ENCODE results near the gene SUOX.
A peak's percentile ranks its signal among the peaks of the same experiment; 100 is the strongest.

SUOX gene

DNA sequence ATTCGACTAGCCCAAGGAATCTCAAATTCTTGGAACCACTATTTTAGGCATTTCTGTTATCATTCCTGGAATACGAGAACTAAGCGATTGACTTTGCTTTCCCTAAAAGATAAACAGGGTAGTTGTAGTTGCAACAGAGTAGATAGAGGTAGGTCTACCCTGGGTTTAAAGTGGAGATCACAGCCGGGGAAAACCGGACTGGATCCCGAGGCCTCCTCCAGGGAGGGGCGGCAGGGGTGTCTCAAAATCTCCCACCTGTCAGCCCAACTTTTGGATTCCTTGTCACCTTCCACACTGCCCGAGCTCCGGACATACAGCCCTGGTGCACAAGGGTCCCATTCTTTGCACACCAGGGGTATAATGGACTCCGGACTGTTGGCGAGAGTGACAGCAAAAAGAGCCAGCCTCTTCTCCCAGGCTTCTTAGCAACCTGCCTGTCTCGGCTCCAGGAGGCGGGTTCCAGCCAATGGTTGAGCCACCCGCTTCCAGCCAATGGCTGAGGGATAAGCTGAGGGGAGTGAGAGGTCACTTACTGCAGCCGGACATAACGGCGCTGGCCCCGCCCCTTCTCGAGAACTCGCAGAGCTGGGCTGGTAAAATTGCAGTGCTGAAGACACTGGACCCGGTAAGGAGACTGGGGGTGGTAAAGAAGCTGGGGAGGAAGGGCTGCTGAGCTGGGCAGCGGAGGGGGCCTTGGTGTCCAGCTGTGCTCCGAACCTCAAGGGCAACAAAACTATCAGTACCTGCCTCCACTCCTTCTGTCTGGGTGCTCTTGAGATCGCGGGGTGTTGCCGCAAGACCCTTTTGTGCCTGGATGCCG, at the start of gene SUOX:
TSS of gene SUOX (plus strand) at position 562 of the 820 bp plus-strand sequence. CDS start 4,946 bp downstream, outside the sequence.
- peak; percentile 80 for DNase-seq (ENCODE audit: low spot score)
- peak within 1 kb of the TSS; percentile 57 for H3K27ac Mint-ChIP-seq
- no peaks in the 10 kb centered on the region for H3K27me3 Mint-ChIP-seq (ENCODE audit: low read depth)
- peak within 1 kb of the TSS; percentile 87 for H3K4me3 Mint-ChIP-seq
- H3K36me3 Mint-ChIP-seq (ENCODE audit: low read depth) = peaks cover 26% of the 10 kb centered on the region
- no peaks in the 10 kb centered on the region for H3K9me3 Mint-ChIP-seq
- H3K4me1 Mint-ChIP-seq (ENCODE audit: low read depth) = peaks cover 32% of the 10 kb centered on the region

- no peaks in the 10 kb centered on the region for H3K4me1 Mint-ChIP-seq (ENCODE audit: low read depth)
- H3K9me3 Mint-ChIP-seq = no peaks in the 10 kb centered on the region
- DNase-seq (ENCODE audit: low spot score) = no peak
- no peaks in the 10 kb centered on the region for H3K27me3 Mint-ChIP-seq (ENCODE audit: low read depth)
- H3K36me3 Mint-ChIP-seq (ENCODE audit: low read depth) = peaks cover 45% of the 10 kb centered on the region
- no peak overlapping the region for H3K27ac Mint-ChIP-seq
- H3K4me3 Mint-ChIP-seq = no peak overlapping the region
These were observed 41.7 kb upstream of the SUOX start for GRCh38 chr12:55955344-55955743.

DNA sequence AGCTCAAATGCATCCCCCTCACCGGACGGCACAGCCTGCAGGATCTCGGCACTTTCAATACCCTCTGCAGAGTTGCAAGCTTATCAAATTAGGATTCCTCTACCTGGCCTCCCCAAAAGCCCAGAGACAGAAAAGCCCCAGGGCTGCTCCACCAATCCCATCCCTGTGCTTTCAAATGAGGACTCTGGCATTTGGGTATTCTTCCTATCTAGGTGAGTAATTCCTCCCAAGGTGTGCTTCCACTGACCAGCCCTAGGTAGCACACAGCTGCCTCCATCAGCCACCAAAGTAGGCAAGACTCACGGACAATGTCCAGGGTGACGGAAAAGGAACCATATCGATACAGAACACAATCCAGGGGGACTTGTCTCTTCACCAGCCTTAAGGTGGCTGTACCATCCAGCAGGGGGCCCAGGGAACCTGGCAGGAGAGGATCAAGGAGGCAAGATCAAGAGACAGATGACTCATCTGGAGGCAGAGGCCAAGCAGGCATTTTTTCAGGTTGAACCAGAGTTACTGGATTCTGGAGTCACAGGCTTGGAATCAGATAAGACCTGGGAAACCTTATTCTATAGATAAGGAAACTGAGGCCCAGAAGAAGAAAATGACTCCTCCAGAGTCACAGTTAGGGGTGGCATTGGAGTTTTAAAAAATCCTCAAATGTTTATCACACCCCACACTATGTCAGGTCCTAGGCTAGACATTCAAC, 41.1 kb upstream of the SUOX start:
- H3K9me3 Mint-ChIP-seq = no peaks in the 10 kb centered on the region
- peak overlapping the region; percentile 50 for H3K27ac Mint-ChIP-seq
- H3K27me3 Mint-ChIP-seq (ENCODE audit: low read depth) = no peaks in the 10 kb centered on the region
- no peak overlapping the region for H3K4me3 Mint-ChIP-seq
- DNase-seq (ENCODE audit: low spot score) = peak; percentile 19
- peaks cover 45% of the 10 kb centered on the region for H3K36me3 Mint-ChIP-seq (ENCODE audit: low read depth)
- no peaks in the 10 kb centered on the region for H3K4me1 Mint-ChIP-seq (ENCODE audit: low read depth)

- no peaks in the 10 kb centered on the region for H3K27me3 Mint-ChIP-seq (ENCODE audit: low read depth)
These were observed 39.8 kb upstream of the SUOX start for GRCh38 chr12:55957106-55957859.

DNA sequence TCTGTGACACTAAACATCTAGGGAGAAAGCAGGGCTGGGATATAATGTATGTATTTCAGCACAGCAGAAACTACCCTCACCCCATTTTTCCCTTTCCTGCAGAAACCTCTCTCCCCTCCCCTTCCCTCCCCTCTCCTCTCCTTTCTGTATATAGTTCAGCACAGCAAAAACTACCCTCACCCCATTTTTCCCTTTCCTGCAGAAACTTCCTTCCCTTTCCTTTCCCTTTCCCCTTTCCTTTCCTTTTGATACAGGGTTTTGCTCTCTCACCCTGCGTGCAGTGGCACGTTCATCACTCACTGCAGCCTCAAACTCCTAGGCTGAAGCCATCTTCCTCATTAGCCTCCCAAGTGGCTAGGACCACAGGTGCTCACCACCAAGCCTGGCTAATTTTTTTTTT, 33.3 kb upstream of the SUOX start:
- Mint-ChIP-seq H3K4me1 (ENCODE audit: low read depth) (peaks cover 20% of the 10 kb centered on the region), H3K9me3 (no peaks in the 10 kb centered on the region), H3K4me3 (no peak overlapping the region), H3K27me3 (ENCODE audit: low read depth) (no peaks in the 10 kb centered on the region), H3K36me3 (ENCODE audit: low read depth) (peaks cover 14% of the 10 kb centered on the region), H3K27ac (no peak overlapping the region)
- no peak for DNase-seq (ENCODE audit: low spot score)

More at GRCh38 chr12:55957106-55957859, 39.8 kb upstream of the SUOX start:
- no peak for DNase-seq (ENCODE audit: low spot score)
- Mint-ChIP-seq H3K36me3 (ENCODE audit: low read depth) (peaks cover 33% of the 10 kb centered on the region), H3K27ac (no peak overlapping the region), H3K4me1 (ENCODE audit: low read depth) (no peaks in the 10 kb centered on the region), H3K9me3 (no peaks in the 10 kb centered on the region), H3K4me3 (no peak overlapping the region)

GRCh38 chr12:55965240-55965639, 31.8 kb upstream of the SUOX start:
- no peak overlapping the region for H3K27ac Mint-ChIP-seq
- H3K4me3 Mint-ChIP-seq = peak overlapping the region; percentile 37
- no peaks in the 10 kb centered on the region for H3K9me3 Mint-ChIP-seq
- no peaks in the 10 kb centered on the region for H3K27me3 Mint-ChIP-seq (ENCODE audit: low read depth)
- no peak for DNase-seq (ENCODE audit: low spot score)
- peaks cover 24% of the 10 kb centered on the region for H3K4me1 Mint-ChIP-seq (ENCODE audit: low read depth)
- H3K36me3 Mint-ChIP-seq (ENCODE audit: low read depth) = peaks cover 17% of the 10 kb centered on the region

- DNase-seq (ENCODE audit: low spot score) = no peak
- peak within 1 kb of the TSS; percentile 88 for H3K27ac Mint-ChIP-seq
- peaks cover 21% of the 10 kb centered on the region for H3K36me3 Mint-ChIP-seq (ENCODE audit: low read depth)
- no peaks in the 10 kb centered on the region for H3K27me3 Mint-ChIP-seq (ENCODE audit: low read depth)
- H3K9me3 Mint-ChIP-seq = no peaks in the 10 kb centered on the region
- peak within 1 kb of the TSS; percentile 99 for H3K4me3 Mint-ChIP-seq
- peaks cover 24% of the 10 kb centered on the region for H3K4me1 Mint-ChIP-seq (ENCODE audit: low read depth)
These were observed 31.1 kb upstream of the SUOX start, which contains the start of gene PMEL for GRCh38 chr12:55965941-55966407. PMEL (minus strand) TSS chr12:55966042; CDS start chr12:55966011, 31 bp downstream.

GRCh38 chr12:55966408-55967281, 30.4 kb upstream of the SUOX start, which contains the start of gene CDK2:
CDK2 (plus strand) TSS chr12:55966830; CDS start chr12:55967009, 179 bp downstream.
- H3K27me3 Mint-ChIP-seq (ENCODE audit: low read depth) = no peaks in the 10 kb centered on the region
- no peaks in the 10 kb centered on the region for H3K9me3 Mint-ChIP-seq
- peak within 1 kb of the TSS; percentile 88 for H3K27ac Mint-ChIP-seq
- H3K4me1 Mint-ChIP-seq (ENCODE audit: low read depth) = peaks cover 24% of the 10 kb centered on the region
- DNase-seq (ENCODE audit: low spot score) = peak; percentile 88
- peaks cover 25% of the 10 kb centered on the region for H3K36me3 Mint-ChIP-seq (ENCODE audit: low read depth)
- peak within 1 kb of the TSS; percentile 99 for H3K4me3 Mint-ChIP-seq

DNA sequence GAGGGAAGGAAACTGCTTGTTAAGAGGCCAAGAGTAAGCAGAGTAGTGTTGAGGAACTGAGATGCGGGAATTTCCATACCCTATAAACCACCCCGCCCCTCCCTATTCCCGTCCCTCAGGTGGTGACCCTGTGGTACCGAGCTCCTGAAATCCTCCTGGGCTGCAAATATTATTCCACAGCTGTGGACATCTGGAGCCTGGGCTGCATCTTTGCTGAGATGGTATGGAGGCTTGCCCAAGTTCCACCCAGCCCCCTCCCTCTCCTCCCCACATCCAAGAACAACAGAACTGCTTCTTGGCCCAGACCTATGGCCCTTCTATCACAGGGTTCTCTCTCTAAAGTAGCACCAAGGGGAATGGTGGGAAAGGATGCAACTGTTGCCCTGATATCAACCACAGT, 27.7 kb upstream of the SUOX start:
- Mint-ChIP-seq H3K36me3 (ENCODE audit: low read depth) (peaks cover 25% of the 10 kb centered on the region), H3K4me3 (no peak overlapping the region), H3K9me3 (no peaks in the 10 kb centered on the region), H3K27ac (peak overlapping the region; percentile 42), H3K4me1 (ENCODE audit: low read depth) (peaks cover 29% of the 10 kb centered on the region), H3K27me3 (ENCODE audit: low read depth) (no peaks in the 10 kb centered on the region)
- DNase-seq (ENCODE audit: low spot score) = no peak

DNA sequence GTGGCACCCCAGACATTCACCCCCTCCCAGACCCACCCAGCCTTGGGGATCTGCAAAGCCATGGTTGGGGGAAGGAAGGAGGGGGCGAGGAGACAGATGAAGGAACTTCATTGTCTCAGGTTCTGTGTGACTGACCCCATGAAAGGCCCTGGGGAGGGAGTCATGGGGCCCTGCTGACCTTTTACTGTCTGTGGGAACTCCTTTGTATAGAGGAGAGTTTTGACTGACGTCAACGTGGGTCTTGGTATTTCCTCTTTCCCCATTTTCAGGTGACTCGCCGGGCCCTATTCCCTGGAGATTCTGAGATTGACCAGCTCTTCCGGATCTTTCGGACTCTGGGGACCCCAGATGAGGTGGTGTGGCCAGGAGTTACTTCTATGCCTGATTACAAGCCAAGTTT, 26.3 kb upstream of the SUOX start:
- Mint-ChIP-seq H3K4me1 (ENCODE audit: low read depth) (peaks cover 28% of the 10 kb centered on the region), H3K4me3 (no peak overlapping the region), H3K27me3 (ENCODE audit: low read depth) (no peaks in the 10 kb centered on the region), H3K27ac (no peak overlapping the region), H3K9me3 (no peaks in the 10 kb centered on the region), H3K36me3 (ENCODE audit: low read depth) (peaks cover 25% of the 10 kb centered on the region)
- no peak for DNase-seq (ENCODE audit: low spot score)

DNA sequence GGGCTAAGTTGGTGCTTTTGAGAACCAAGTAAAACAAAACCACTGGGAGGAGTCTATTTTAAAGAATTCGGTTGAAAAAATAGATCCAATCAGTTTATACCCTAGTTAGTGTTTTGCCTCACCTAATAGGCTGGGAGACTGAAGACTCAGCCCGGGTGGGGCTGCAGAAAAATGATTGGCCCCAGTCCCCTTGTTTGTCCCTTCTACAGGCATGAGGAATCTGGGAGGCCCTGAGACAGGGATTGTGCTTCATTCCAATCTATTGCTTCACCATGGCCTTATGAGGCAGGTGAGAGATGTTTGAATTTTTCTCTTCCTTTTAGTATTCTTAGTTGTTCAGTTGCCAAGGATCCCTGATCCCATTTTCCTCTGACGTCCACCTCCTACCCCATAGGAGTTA, 25.0 kb upstream of the SUOX start:
- no peaks in the 10 kb centered on the region for H3K9me3 Mint-ChIP-seq
- H3K4me3 Mint-ChIP-seq = no peak overlapping the region
- H3K36me3 Mint-ChIP-seq (ENCODE audit: low read depth) = peaks cover 25% of the 10 kb centered on the region
- H3K27me3 Mint-ChIP-seq (ENCODE audit: low read depth) = no peaks in the 10 kb centered on the region
- H3K27ac Mint-ChIP-seq = peak overlapping the region; percentile 50
- DNase-seq (ENCODE audit: low spot score) = no peak
- H3K4me1 Mint-ChIP-seq (ENCODE audit: low read depth) = peaks cover 23% of the 10 kb centered on the region

DNA sequence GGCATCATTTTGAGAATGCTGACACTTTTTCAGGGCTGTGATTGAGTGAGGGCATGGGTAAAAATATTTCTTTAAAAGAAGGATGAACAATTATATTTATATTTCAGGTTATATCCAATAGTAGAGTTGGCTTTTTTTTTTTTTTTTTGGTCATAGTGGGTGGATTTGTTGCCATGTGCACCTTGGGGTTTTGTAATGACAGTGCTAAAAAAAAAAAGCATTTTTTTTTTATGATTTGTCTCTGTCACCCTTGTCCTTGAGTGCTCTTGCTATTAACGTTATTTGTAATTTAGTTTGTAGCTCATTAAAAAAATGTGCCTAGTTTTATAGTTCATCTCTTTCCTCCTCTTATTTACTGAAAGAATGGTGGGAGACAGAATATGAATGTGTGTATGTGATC, 24.6 kb upstream of the SUOX start:
- Mint-ChIP-seq H3K4me3 (no peak overlapping the region), H3K4me1 (ENCODE audit: low read depth) (peaks cover 22% of the 10 kb centered on the region)

More for the DNA sequence above, 24.6 kb upstream of the SUOX start:
- peaks cover 24% of the 10 kb centered on the region for H3K36me3 Mint-ChIP-seq (ENCODE audit: low read depth)
- H3K9me3 Mint-ChIP-seq = no peaks in the 10 kb centered on the region
- no peak for DNase-seq (ENCODE audit: low spot score)
- no peaks in the 10 kb centered on the region for H3K27me3 Mint-ChIP-seq (ENCODE audit: low read depth)
- peak overlapping the region; percentile 50 for H3K27ac Mint-ChIP-seq

Data from T-helper 2 cell treated with Interferon-gamma antibody and Interleukin-4, amounts not matched to agents 5 μg/mL and 100 μg/mL, for 36 hours (primary cell).